ENCODE results near the gene LYPLA2. TPM values are rescaled to one million over a fixed set of nuclear protein-coding genes. Genes with fewer than 3 reads are reported as not detected.

The LYPLA2 gene
- total and polyA plus RNA-seq, 2 of the 8 experiments (the other 6 are each of a cell fraction or from before 2014, with no cell fraction given) = 138 to 211 TPM

- no peak for TF ChIP-seq GABPA (IDR thresholded peaks at IDR 0.05; ENCODE audit: borderline replicate concordance, insufficient read depth, low read length)
- no peak for TF ChIP-seq POLR2A (IDR thresholded peaks at IDR 0.05; ENCODE audit: control extremely low read depth in 1 of 2, low read depth in 2 of 2, low read length in 2 of 2)
- no peak for TF ChIP-seq ASH2L (IDR thresholded peaks at IDR 0.05; ENCODE audit: low read length)
- no peak for TF ChIP-seq CHD1 (IDR thresholded peaks at IDR 0.05; ENCODE audit: low read depth, low read length)
- TF ChIP-seq, protein P1, sequence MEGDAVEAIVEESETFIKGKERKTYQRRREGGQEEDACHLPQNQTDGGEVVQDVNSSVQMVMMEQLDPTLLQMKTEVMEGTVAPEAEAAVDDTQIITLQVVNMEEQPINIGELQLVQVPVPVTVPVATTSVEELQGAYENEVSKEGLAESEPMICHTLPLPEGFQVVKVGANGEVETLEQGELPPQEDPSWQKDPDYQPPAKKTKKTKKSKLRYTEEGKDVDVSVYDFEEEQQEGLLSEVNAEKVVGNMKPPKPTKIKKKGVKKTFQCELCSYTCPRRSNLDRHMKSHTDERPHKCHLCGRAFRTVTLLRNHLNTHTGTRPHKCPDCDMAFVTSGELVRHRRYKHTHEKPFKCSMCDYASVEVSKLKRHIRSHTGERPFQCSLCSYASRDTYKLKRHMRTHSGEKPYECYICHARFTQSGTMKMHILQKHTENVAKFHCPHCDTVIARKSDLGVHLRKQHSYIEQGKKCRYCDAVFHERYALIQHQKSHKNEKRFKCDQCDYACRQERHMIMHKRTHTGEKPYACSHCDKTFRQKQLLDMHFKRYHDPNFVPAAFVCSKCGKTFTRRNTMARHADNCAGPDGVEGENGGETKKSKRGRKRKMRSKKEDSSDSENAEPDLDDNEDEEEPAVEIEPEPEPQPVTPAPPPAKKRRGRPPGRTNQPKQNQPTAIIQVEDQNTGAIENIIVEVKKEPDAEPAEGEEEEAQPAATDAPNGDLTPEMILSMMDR (IDR thresholded peaks at IDR 0.05; ENCODE audit: control extremely low read depth in 1 of 3, insufficient read depth in 1 of 3, low read depth in 1 of 3, low read length in 3 of 3) = peak in 2 of 3 experiments; percentile 52 to 54; a peak in 3 of 4 replicates
- no peak for TF ChIP-seq E2F6 (IDR thresholded peaks at IDR 0.05)
- TF ChIP-seq, protein P2, sequence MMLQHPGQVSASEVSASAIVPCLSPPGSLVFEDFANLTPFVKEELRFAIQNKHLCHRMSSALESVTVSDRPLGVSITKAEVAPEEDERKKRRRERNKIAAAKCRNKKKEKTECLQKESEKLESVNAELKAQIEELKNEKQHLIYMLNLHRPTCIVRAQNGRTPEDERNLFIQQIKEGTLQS (IDR thresholded peaks at IDR 0.05; ENCODE audit: insufficient read depth, low read depth, low read length) = no peak
- no peak for TF ChIP-seq TAF7 (optimal IDR thresholded peaks at IDR 0.05; ENCODE audit: borderline replicate concordance, low read depth, low read length)
These were observed 7.8 kb downstream of the LYPLA2 start (continued) for GRCh38 chr1:23798662-23799142.

Data from H1 (cell line).